ENCODE measurements around the gene STARD5.

GRCh38 chr15:81351651-81352050 lies 27.7 kb upstream of the STARD5 start:
- TF ChIP-seq EZH2 (IDR thresholded peaks at IDR 0.05) (no peak), POLR2AphosphoS5 (IDR thresholded peaks at IDR 0.05; ENCODE audit: borderline replicate concordance, low read depth, low read length) (no peak)
